Karpas-422 (cell line): Measurements from ENCODE around the gene LGI1. TPM values are rescaled to one million over a fixed set of nuclear protein-coding genes. Genes with fewer than 3 reads are reported as not detected.

Experiments used
- DNase-seq: peaks from one replicate; pipeline ENCODE4 v3.0.0-alpha.2; 2015
- H2AFZ ChIP-seq: fragments of 200-600 bp; sonication (generic); 2 replicates; pipeline ENCODE4 v1.6.1; 2014; ENCODE audit warnings: antibody characterized with exemption, low read length, mixed read lengths
- H3K27ac ChIP-seq: fragments of 200-600 bp; sonication (generic); 2 replicates; pipeline ENCODE4 v1.5.1; 2014; ENCODE audit warnings: mild to moderate bottlenecking, low read length, moderate library complexity
- H3K27me3 ChIP-seq: fragments of 200-600 bp; sonication (generic); 2 replicates; pipeline ENCODE4 v1.6.1; 2014; ENCODE audit warnings: low read length, mixed read lengths
- H3K36me3 ChIP-seq: fragments of 200-600 bp; sonication (generic); 2 replicates; pipeline ENCODE4 v1.6.1; 2014; ENCODE audit warnings: low read length, mixed read lengths; ENCODE audit not compliant: insufficient read depth
- H3K4me1 ChIP-seq: fragments of 200-600 bp; sonication (generic); 2 replicates; pipeline ENCODE4 v1.6.1; 2014; ENCODE audit warnings: mild to moderate bottlenecking, low read length, mixed read lengths
- H3K4me2 ChIP-seq: fragments of 200-600 bp; sonication (generic); 2 replicates; pipeline ENCODE4 v1.6.1; 2014; ENCODE audit warnings: low read length, low read depth, mild to moderate bottlenecking; ENCODE audit not compliant: poor library complexity, severe bottlenecking
- H3K4me3 ChIP-seq: fragments of 200-600 bp; sonication (generic); 2 replicates; pipeline ENCODE4 v1.5.1; 2014; ENCODE audit warnings: mild to moderate bottlenecking, antibody characterized with exemption, low read length, mixed read lengths
- H3K79me2 ChIP-seq: fragments of 200-600 bp; sonication (generic); 2 replicates; pipeline ENCODE4 v1.6.1; 2014; ENCODE audit warnings: mild to moderate bottlenecking, low read length, mixed read lengths
- H3K9ac ChIP-seq: fragments of 200-600 bp; sonication (generic); 2 replicates; pipeline ENCODE4 v1.6.0; 2014; ENCODE audit warnings: low read length
- H3K9me2 ChIP-seq: fragments of 200-600 bp; sonication (generic), shearing (Covaris generic); replicated peaks from 2 replicates; pipeline ENCODE4 v1.6.0; 2014; ENCODE audit warnings: mild to moderate bottlenecking, low read length, moderate library complexity; ENCODE audit not compliant: insufficient read depth
- H3K9me3 ChIP-seq: fragments of 300-700, 200-600 bp; sonication (generic); 2 replicates; pipeline ENCODE4 v1.6.1; 2014; ENCODE audit warnings: low read length, mixed read lengths
- H4K20me1 ChIP-seq: fragments of 200-600 bp; sonication (generic); 2 replicates; pipeline ENCODE4 v1.6.1; 2014; ENCODE audit warnings: mild to moderate bottlenecking, antibody characterized with exemption, low read length, low read depth; ENCODE audit not compliant: insufficient read depth
- total RNA-seq: library from RNA; depleted of rRNA; stranded (reverse); fragments of >200 nt; shearing (Covaris generic); gene quantifications from 2 replicates; pipeline ENCODE4 v1.2.3, GENCODE V29; 2014; ENCODE audit warnings: low replicate concordance; rRNA removed

LGI1 gene
- not detected in 2 replicates for total RNA-seq

DNA sequence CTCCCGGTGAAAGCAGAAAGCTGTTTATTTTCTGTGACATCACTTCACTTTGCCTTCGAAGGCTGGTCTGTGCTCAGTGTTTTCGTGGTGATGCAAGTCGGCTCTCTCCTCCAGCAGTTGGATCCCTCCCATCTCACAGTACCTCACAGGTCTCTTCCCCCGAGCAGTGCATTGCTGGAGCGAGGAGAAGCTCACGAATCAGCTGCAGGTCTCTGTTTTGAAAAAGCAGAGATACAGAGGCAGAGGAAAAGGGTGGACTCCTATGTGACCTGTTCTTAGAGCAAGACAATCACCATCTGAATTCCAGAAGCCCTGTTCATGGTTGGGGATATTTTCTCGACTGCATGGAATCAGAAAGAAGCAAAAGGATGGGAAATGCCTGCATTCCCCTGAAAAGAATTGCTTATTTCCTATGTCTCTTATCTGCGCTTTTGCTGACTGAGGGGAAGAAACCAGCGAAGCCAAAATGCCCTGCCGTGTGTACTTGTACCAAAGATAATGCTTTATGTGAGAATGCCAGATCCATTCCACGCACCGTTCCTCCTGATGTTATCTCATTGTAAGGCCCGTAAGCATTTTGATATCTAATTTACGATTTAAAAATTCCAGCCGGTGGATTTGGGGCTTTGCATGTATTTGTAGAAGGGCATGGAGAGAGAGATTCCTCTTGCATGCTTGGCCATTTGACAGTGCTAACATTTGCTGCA lies at the start of gene LGI1:
Gene LGI1 (plus strand): TSS at position 136 of the 707 bp plus-strand sequence. CDS start 209 bp downstream, at position 345.
- H2AFZ ChIP-seq: no peak within 1 kb of the TSS
- H3K4me3 ChIP-seq: no peak within 1 kb of the TSS
- no peaks in the 10 kb centered on the region for H3K9me3 ChIP-seq
- no peaks in the 10 kb centered on the region for H3K4me1 ChIP-seq
- no peaks in the 10 kb centered on the region for H3K36me3 ChIP-seq
- no peaks in the 10 kb centered on the region for H3K79me2 ChIP-seq
- H3K27me3 ChIP-seq: no peaks in the 10 kb centered on the region
- H3K9ac ChIP-seq: no peak within 1 kb of the TSS
- H3K4me2 ChIP-seq: no peak within 1 kb of the TSS
- no peak within 1 kb of the TSS for H3K27ac ChIP-seq
- no peaks in the 10 kb centered on the region for H3K9me2 ChIP-seq
- no peak for DNase-seq
- no peaks in the 10 kb centered on the region for H4K20me1 ChIP-seq

- Histone ChIP-seq H3K9ac (no peak overlapping the region), H3K27ac (no peak overlapping the region), H3K4me3 (no peak overlapping the region), H2AFZ (no peak overlapping the region), H3K4me2 (no peak overlapping the region), H3K9me3 (no peaks in the 10 kb centered on the region), H4K20me1 (no peaks in the 10 kb centered on the region), H3K9me2 (no peaks in the 10 kb centered on the region), H3K79me2 (no peaks in the 10 kb centered on the region), H3K27me3 (no peaks in the 10 kb centered on the region), H3K36me3 (no peaks in the 10 kb centered on the region), H3K4me1 (no peaks in the 10 kb centered on the region)
- no peak for DNase-seq
These were observed 47.3 kb upstream of the LGI1 start for GRCh38 chr10:93710333-93710909.

GRCh38 chr10:93711891-93712290 lies 45.8 kb upstream of the LGI1 start:
- H4K20me1 ChIP-seq: no peaks in the 10 kb centered on the region
- no peak overlapping the region for H3K9ac ChIP-seq
- no peak overlapping the region for H2AFZ ChIP-seq
- H3K4me2 ChIP-seq: no peak overlapping the region
- no peak overlapping the region for H3K27ac ChIP-seq
- no peak overlapping the region for H3K4me3 ChIP-seq
- H3K9me3 ChIP-seq: no peaks in the 10 kb centered on the region
- no peaks in the 10 kb centered on the region for H3K9me2 ChIP-seq
- H3K79me2 ChIP-seq: no peaks in the 10 kb centered on the region
- no peak for DNase-seq
- H3K27me3 ChIP-seq: no peaks in the 10 kb centered on the region
- H3K36me3 ChIP-seq: no peaks in the 10 kb centered on the region
- H3K4me1 ChIP-seq: no peaks in the 10 kb centered on the region

DNA sequence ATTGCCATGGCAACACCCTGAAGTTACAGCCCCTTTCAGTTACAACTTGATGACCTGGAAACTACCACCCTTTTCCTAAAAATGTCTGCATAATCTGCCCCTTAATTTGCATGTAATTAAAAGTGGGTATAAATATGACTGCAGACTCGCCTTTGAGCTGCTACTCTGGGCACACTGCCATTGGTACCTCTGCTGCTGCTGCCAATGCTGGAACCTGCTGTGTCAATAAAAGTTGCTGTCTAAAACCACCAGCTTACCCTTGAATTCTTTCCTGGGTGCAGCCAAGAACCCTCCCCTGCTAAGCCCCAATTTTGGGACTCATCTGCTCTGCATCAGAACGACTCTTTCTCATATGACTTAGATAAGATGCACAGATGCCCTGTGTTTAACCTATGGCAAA lies 45.1 kb upstream of the LGI1 start:
- H3K79me2 ChIP-seq: no peaks in the 10 kb centered on the region
- no peak overlapping the region for H2AFZ ChIP-seq
- no peaks in the 10 kb centered on the region for H3K9me3 ChIP-seq
- H3K27ac ChIP-seq: no peak overlapping the region
- no peak overlapping the region for H3K4me3 ChIP-seq
- H3K27me3 ChIP-seq: no peaks in the 10 kb centered on the region
- H3K9me2 ChIP-seq: no peaks in the 10 kb centered on the region
- DNase-seq: no peak
- H3K36me3 ChIP-seq: no peaks in the 10 kb centered on the region
- no peak overlapping the region for H3K4me2 ChIP-seq
- no peaks in the 10 kb centered on the region for H3K4me1 ChIP-seq
- H4K20me1 ChIP-seq: no peaks in the 10 kb centered on the region
- no peak overlapping the region for H3K9ac ChIP-seq

GRCh38 chr10:93715345-93715744 lies 42.4 kb upstream of the LGI1 start:
- H3K4me2 ChIP-seq: no peak overlapping the region
- no peak overlapping the region for H2AFZ ChIP-seq
- DNase-seq: no peak
- no peak overlapping the region for H3K27ac ChIP-seq
- H3K9me3 ChIP-seq: no peaks in the 10 kb centered on the region
- H3K4me3 ChIP-seq: no peak overlapping the region
- H3K4me1 ChIP-seq: peaks cover 14% of the 10 kb centered on the region
- no peaks in the 10 kb centered on the region for H3K79me2 ChIP-seq
- no peaks in the 10 kb centered on the region for H4K20me1 ChIP-seq
- H3K9me2 ChIP-seq: no peaks in the 10 kb centered on the region
- no peaks in the 10 kb centered on the region for H3K27me3 ChIP-seq
- H3K36me3 ChIP-seq: no peaks in the 10 kb centered on the region
- no peak overlapping the region for H3K9ac ChIP-seq

DNA sequence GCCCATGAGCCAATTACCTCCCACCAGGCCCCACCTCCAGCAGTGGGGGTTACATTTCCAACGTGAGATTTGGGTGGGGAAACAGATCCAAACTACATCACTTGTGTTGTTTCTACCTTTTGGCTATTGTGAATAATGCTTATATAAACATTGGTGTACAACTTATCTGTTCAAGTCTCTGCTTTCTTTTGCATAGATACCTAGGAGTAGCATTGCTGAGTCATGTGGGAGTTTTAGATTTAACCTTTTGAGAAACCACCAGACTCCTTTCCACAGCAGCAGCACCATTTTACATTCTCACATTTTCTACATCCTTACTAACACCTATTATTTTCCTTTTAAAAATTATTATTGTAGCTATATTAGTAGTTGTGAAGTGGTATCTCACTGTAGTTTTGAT lies 41.0 kb upstream of the LGI1 start:
- H3K4me2 ChIP-seq: no peak overlapping the region
- DNase-seq: no peak
- H3K4me1 ChIP-seq: peaks cover 14% of the 10 kb centered on the region
- H3K9ac ChIP-seq: no peak overlapping the region
- H3K79me2 ChIP-seq: no peaks in the 10 kb centered on the region
- no peaks in the 10 kb centered on the region for H3K36me3 ChIP-seq
- H3K27me3 ChIP-seq: no peaks in the 10 kb centered on the region
- no peak overlapping the region for H2AFZ ChIP-seq
- H3K9me3 ChIP-seq: no peaks in the 10 kb centered on the region
- no peaks in the 10 kb centered on the region for H4K20me1 ChIP-seq
- no peaks in the 10 kb centered on the region for H3K9me2 ChIP-seq
- no peak overlapping the region for H3K27ac ChIP-seq
- H3K4me3 ChIP-seq: no peak overlapping the region

DNA sequence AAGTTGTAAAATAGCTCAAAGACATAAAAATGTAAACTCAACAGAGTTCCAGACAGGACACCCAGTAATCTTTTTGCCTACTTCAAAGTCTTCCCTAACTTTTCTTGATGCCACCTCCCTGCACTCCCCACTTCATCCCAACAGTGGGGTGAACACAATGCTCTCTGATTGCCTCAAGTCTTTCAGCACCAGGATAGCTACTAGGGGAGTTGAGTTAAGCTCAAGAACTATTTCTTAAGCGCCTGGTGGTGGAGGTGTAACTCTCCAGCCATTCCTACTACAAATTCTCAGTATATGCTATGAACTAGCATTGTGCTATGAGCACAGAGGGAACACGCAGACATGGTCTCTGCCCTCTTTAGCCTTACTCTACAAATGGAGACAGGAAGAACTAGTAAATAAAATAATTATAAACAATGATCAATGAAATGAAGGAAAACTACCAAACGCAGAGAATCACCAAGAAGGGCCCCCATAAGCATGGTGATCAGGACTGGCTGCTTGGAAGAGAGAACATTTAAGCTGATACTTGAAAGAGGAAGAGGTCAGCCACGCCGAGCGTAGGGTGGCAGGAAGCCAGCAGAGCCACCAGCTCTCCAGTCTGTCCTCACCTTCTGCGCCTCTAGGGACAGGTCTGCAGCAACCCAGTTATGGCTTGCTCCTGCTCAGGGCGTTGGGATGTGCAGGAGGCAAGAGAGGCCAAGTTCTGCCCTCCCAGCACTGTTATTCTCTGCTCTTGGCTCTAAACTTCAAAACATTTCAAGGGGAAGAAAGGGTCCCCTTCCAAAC lies 38.6 kb upstream of the LGI1 start:
- Histone ChIP-seq H2AFZ (peak overlapping the region; percentile 62; the same call in 1 of the 2 replicates), H3K4me2 (peak overlapping the region; percentile 44)
- DNase-seq: peak; percentile 46

DNA sequence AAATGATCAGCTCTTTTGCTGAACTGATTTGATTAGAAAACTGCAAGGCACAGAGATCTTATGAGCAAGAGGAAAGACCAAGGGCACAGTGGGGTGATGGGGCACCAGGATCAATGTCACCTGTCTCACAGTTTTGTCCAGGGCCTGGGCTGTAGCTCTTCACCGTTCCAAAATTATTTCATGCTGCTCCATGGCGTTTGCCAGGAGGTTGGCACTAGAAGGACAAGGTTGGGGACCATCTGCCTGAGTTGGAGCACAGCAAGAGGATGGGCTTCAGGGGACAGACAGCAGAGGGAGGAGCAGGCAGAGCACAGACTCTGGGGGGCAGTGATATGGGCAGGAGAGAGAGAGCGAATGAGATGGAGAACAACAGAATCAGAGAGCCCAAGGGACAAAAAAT lies 37.8 kb upstream of the LGI1 start:
- Histone ChIP-seq H2AFZ (no peak overlapping the region; the same call in 1 of the 2 replicates), H4K20me1 (no peaks in the 10 kb centered on the region), H3K79me2 (no peaks in the 10 kb centered on the region), H3K4me3 (peak overlapping the region; percentile 43; the same call in 1 of the 2 replicates), H3K27ac (no peak overlapping the region), H3K36me3 (no peaks in the 10 kb centered on the region), H3K27me3 (no peaks in the 10 kb centered on the region), H3K9me2 (no peaks in the 10 kb centered on the region), H3K4me2 (peak overlapping the region; percentile 44), H3K9ac (no peak overlapping the region), H3K4me1 (peaks cover 14% of the 10 kb centered on the region), H3K9me3 (no peaks in the 10 kb centered on the region)
- DNase-seq: no peak

More for the DNA sequence above, 38.6 kb upstream of the LGI1 start:
- Histone ChIP-seq H3K27me3 (no peaks in the 10 kb centered on the region), H3K9me2 (no peaks in the 10 kb centered on the region), H3K36me3 (no peaks in the 10 kb centered on the region), H3K9ac (peak overlapping the region; percentile 27; the same call in 1 of the 2 replicates), H3K9me3 (no peaks in the 10 kb centered on the region), H3K27ac (no peak overlapping the region), H3K4me3 (peak overlapping the region; percentile 43; the same call in 1 of the 2 replicates), H4K20me1 (no peaks in the 10 kb centered on the region), H3K79me2 (no peaks in the 10 kb centered on the region), H3K4me1 (peaks cover 14% of the 10 kb centered on the region)
